ENCODE results near the gene MICALL2. TPM values are rescaled to one million over a fixed set of nuclear protein-coding genes. Genes with fewer than 3 reads are reported as not detected.

The MICALL2 gene
- total RNA-seq, 1 donor from 2014 or later: 2.2 TPM

DNA sequence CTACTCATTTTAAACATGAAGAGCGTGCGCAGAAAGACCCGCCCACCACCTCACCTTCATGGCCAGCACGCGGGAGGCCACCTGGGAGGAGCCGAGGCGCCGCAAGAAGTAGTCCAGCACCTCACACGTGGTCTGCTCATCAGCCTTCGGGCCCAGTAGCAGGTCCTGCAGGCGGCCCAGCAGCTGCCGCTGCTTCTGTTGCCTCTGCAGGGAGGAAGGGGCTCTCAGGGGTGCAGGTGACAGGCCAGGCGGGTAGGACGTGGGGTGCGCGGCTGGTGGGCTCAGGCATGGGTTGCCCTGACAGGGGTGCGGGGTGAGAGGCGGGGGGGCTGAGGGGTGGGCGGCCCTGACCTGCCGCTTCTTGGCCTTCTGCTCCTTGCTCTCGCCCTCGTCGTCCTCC is 27.3 kb upstream of the MICALL2 start:
- H3K9me3 Mint-ChIP-seq: no peaks in the 10 kb centered on the region
- intact Hi-C loops (cut with micrococcal nuclease): no loop called here
- no peak for DNase-seq (ENCODE audit: low spot score)
- H3K27me3 Mint-ChIP-seq (ENCODE audit: insufficient read depth): no peaks in the 10 kb centered on the region
- peaks cover 12% of the 10 kb centered on the region for H3K36me3 Mint-ChIP-seq (ENCODE audit: low read depth)
- no peaks in the 10 kb centered on the region for H3K4me1 Mint-ChIP-seq (ENCODE audit: low read depth)
- no peak overlapping the region for H3K4me3 Mint-ChIP-seq
- no peak overlapping the region for H3K27ac Mint-ChIP-seq

DNA sequence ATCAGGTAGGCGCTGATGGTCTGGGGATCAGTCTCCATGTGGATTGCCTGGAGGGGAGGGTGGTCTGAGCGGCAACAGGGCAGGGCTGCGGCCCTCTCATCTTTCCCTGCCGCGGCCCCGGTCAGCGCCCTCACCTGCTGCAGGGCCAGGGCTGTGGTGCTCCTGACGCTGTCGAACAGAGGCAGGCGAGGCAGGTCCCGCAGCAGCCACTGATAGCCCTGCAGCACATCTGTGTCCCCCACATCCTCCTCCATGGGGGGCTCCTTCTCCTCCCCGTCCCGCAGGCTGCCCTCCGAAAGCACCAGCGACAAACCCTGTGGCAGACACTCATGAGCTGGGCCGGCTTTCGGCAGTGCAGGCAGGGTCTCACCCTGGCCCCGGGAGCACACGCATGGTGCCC is 25.9 kb upstream of the MICALL2 start:
- H3K4me3 Mint-ChIP-seq: no peak overlapping the region
- intact Hi-C loops (cut with micrococcal nuclease): no loop called here
- H3K36me3 Mint-ChIP-seq (ENCODE audit: low read depth): peaks cover 7% of the 10 kb centered on the region
- H3K9me3 Mint-ChIP-seq: no peaks in the 10 kb centered on the region
- no peak overlapping the region for H3K27ac Mint-ChIP-seq
- no peaks in the 10 kb centered on the region for H3K4me1 Mint-ChIP-seq (ENCODE audit: low read depth)
- no peaks in the 10 kb centered on the region for H3K27me3 Mint-ChIP-seq (ENCODE audit: insufficient read depth)
- no peak for DNase-seq (ENCODE audit: low spot score)

DNA sequence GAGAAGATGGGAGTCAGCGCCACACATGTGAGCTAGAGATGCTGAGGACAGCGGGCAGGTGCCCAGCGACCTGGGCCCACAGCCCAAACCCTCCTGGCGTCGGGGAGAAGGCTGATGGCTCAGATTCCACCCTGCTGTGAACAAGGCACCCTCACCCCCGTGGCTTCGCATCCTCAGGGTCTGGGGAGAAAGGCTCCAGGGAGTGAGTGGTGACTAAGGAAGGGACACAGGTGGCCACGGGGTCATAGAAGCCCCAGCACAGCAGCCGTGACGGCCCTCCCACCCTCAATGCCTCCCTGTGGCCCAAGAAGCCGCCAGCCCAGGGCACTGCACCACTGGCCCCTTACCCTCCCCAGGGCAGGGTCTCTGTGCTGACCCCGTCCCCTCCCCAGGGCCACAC is 25.3 kb upstream of the MICALL2 start:
- intact Hi-C loops (cut with micrococcal nuclease): no loop called here
- no peaks in the 10 kb centered on the region for H3K27me3 Mint-ChIP-seq (ENCODE audit: insufficient read depth)

DNA sequence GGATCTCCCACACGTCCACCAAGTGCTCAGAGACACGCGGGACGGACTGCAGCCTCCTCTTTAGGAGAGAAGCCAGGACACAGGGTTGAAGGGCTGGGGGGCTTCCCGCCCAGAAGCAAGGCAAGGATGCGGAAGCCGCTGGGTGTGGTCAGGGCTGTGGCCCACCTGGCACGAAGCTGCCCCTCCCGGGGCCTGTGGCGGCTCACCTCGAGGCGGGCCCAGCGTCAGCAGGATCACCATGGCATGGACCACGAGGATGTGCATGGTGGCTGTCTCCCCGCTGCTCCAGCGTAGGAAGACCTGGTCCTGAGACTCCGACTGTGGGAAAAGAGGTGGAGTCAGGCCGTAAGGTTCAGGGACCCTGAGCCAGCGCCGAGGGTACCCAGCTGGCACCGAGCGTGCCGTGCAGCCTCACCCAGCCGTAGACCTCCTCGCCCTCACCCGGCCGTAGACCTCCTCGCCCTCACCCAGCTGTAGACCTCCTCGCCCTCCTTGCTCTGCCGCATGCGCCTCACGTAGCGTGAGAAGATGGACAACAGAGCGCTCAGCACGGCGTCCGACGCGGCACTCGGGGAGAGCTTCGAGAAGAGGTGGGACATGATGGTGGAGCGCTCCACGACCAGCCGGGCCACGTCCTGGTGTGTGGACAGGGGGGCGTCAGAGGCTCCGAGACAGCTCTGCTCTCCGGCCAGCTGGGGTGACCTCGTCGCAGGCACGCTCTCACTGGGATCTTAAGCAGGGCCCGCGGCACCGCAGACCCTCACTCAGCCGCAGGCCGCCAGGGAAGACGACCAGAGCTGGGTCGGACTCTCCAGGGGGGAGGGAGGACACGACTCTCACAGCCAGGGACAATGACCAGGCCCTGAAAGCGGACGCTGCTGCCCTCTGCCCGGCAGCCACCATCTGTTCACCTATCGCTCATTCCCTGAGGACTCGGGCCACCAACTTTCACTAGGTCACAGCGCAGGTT is 24.6 kb upstream of the MICALL2 start:
- no peak for DNase-seq (ENCODE audit: low spot score)
- Mint-ChIP-seq H3K27ac (no peak overlapping the region), H3K36me3 (ENCODE audit: low read depth) (peaks cover 7% of the 10 kb centered on the region), H3K27me3 (ENCODE audit: insufficient read depth) (no peaks in the 10 kb centered on the region), H3K4me1 (ENCODE audit: low read depth) (no peaks in the 10 kb centered on the region), H3K9me3 (no peaks in the 10 kb centered on the region), H3K4me3 (no peak overlapping the region)
- intact Hi-C loops (cut with micrococcal nuclease): no loop called here

More for the DNA sequence above, 25.3 kb upstream of the MICALL2 start:
- Mint-ChIP-seq H3K27ac (no peak overlapping the region), H3K4me1 (ENCODE audit: low read depth) (no peaks in the 10 kb centered on the region), H3K4me3 (no peak overlapping the region), H3K9me3 (no peaks in the 10 kb centered on the region), H3K36me3 (ENCODE audit: low read depth) (peaks cover 7% of the 10 kb centered on the region)
- no peak for DNase-seq (ENCODE audit: low spot score)

DNA sequence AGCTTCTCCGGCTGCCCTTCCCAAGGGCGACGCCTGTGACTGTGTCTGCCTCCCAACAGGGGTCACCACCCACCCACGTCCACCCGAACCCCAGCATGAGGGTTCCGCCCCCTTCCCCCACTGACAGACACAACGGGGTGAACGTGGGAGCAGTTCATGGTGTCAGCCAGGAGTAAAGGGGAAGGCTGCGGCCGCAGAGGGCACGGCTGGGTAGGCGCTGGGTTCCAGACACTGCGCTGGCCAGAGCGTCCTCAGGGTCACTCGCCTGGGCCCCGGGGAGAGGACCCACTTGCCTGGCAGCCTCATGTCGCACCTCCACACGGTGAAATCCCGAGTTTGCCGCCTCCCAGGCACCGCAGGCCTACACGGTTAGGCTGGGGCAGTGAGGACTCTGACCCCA is 23.8 kb upstream of the MICALL2 start:
- Mint-ChIP-seq H3K36me3 (ENCODE audit: low read depth) (peaks cover 1% of the 10 kb centered on the region), H3K4me1 (ENCODE audit: low read depth) (no peaks in the 10 kb centered on the region), H3K4me3 (no peak overlapping the region), H3K27ac (no peak overlapping the region), H3K27me3 (ENCODE audit: insufficient read depth) (no peaks in the 10 kb centered on the region), H3K9me3 (no peaks in the 10 kb centered on the region)
- no peak for DNase-seq (ENCODE audit: low spot score)
- intact Hi-C loops (cut with micrococcal nuclease): no loop called here

DNA sequence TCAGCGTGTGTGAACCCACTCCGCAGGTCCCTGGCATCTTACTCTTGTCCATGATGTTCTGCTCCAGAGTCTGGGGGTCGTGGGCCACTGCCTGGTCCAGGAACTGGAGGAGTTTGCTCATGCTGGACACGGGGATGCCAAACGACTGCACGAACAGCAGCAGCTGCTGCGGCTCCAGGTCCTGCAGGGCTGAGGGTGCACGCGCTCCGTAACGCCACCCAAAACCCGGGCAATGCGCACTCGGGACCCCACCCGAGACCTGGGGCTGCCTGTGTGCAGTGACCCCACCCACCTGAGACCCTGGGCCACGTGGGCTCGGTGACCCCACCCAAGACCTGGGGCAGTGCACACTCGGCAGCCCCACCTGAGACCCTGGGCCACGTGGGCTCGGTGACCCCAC is 22.0 kb upstream of the MICALL2 start:
- Mint-ChIP-seq H3K27ac (no peak overlapping the region), H3K9me3 (no peaks in the 10 kb centered on the region), H3K4me3 (no peak overlapping the region), H3K4me1 (ENCODE audit: low read depth) (no peaks in the 10 kb centered on the region), H3K27me3 (ENCODE audit: insufficient read depth) (no peaks in the 10 kb centered on the region), H3K36me3 (ENCODE audit: low read depth) (no peaks in the 10 kb centered on the region)
- intact Hi-C loops (cut with micrococcal nuclease): no loop called here
- no peak for DNase-seq (ENCODE audit: low spot score)

DNA sequence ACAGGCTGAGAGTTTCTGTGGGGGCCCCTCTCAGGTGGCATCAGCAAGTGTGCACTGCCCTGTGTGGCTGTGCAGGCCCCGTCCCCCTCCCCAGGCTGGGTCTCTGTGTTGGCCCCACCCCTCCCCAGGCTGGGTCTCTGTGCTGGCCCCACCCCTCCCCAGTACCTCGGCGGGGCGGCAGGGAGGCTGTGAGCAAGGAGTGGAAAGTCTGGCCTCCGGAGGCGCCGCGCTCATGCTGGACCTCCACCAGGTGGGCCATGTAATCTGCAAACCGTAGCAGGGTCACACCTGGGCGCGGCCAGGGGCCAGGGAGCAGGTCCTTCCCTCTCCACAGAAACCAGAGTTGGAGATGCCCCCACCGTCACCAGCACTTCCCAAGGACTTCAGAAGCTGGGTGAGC is 21.4 kb upstream of the MICALL2 start:
- Mint-ChIP-seq H3K4me1 (ENCODE audit: low read depth) (no peaks in the 10 kb centered on the region), H3K4me3 (no peak overlapping the region), H3K9me3 (no peaks in the 10 kb centered on the region), H3K27ac (no peak overlapping the region), H3K36me3 (ENCODE audit: low read depth) (no peaks in the 10 kb centered on the region), H3K27me3 (ENCODE audit: insufficient read depth) (no peaks in the 10 kb centered on the region)
- intact Hi-C loops (cut with micrococcal nuclease): no loop called here
- no peak for DNase-seq (ENCODE audit: low spot score)

DNA sequence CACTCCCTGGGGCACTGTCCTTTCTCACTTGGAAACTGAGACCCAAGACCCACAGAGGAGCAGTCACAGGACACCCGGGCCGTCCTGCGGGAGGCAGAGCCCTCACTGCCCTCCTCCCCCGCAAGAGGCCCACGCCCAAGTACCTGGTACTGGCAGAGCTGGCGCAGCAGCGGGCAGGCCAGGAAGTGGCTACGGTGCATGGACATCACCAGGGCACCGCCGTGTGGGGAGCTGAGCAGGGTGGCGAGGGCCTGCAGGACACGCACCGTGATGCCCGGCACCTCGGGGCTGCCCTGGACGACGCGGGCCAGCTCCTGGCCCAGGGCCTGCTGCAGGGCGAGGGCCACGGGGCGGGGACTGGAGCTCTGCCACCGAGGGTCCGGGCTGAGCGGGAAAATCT is 20.0 kb upstream of the MICALL2 start:
- H3K4me1 Mint-ChIP-seq (ENCODE audit: low read depth): no peaks in the 10 kb centered on the region

DNA sequence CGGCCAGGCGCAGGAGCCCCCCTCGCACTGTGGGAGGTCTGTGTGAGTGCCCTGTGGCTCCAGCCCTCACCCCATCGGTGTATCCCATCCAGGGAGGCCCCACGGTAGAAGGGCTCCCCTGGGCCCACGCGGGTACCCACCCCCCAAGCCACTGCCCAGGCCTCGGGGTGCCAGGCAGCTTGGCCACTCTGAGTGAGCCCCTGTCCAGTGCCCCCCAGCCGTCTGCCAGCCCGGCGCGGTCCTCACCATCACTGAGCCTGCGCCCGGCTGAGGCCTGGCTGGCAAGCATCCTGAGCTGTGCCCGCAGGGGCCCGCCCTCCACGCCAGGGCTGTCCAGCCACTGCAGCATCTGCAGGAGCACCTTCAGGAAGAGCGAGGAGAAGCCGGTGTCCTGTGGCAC is 19.2 kb upstream of the MICALL2 start:
- Mint-ChIP-seq H3K9me3 (no peaks in the 10 kb centered on the region), H3K4me3 (no peak overlapping the region), H3K36me3 (ENCODE audit: low read depth) (peaks cover 2% of the 10 kb centered on the region), H3K4me1 (ENCODE audit: low read depth) (no peaks in the 10 kb centered on the region), H3K27ac (no peak overlapping the region), H3K27me3 (ENCODE audit: insufficient read depth) (no peaks in the 10 kb centered on the region)
- intact Hi-C loops (cut with micrococcal nuclease): no loop called here
- no peak for DNase-seq (ENCODE audit: low spot score)

More for the DNA sequence above, 20.0 kb upstream of the MICALL2 start:
- no peaks in the 10 kb centered on the region for H3K9me3 Mint-ChIP-seq
- no peak overlapping the region for H3K27ac Mint-ChIP-seq
- intact Hi-C loops (cut with micrococcal nuclease): no loop called here
- H3K27me3 Mint-ChIP-seq (ENCODE audit: insufficient read depth): no peaks in the 10 kb centered on the region
- peaks cover 2% of the 10 kb centered on the region for H3K36me3 Mint-ChIP-seq (ENCODE audit: low read depth)
- H3K4me3 Mint-ChIP-seq: no peak overlapping the region
- DNase-seq (ENCODE audit: low spot score): no peak

DNA sequence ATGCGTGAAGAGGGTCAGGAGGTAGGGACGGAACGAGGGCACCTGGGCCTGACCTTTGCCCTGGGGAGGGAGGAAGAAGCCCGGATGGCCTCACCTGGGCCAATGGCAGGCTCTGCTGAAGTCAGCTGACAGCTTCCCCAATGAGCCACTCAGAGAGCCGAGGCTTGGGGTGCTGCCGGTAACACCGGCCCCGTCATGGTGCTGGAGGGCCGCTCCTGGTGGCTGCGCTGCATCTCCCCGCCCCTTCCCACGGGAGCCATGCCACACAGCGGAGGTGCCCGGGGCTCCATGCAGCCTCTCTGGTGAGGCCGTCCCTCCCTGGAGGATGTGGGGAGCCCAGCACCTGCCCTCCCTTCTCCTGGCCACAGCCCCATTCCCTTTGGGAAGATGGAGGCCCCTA is 17.6 kb upstream of the MICALL2 start:
- no peak for DNase-seq (ENCODE audit: low spot score)
- Mint-ChIP-seq H3K4me3 (no peak overlapping the region), H3K9me3 (no peaks in the 10 kb centered on the region), H3K4me1 (ENCODE audit: low read depth) (no peaks in the 10 kb centered on the region), H3K36me3 (ENCODE audit: low read depth) (peaks cover 4% of the 10 kb centered on the region), H3K27ac (no peak overlapping the region), H3K27me3 (ENCODE audit: insufficient read depth) (no peaks in the 10 kb centered on the region)
- intact Hi-C loops (cut with micrococcal nuclease): no loop called here

DNA sequence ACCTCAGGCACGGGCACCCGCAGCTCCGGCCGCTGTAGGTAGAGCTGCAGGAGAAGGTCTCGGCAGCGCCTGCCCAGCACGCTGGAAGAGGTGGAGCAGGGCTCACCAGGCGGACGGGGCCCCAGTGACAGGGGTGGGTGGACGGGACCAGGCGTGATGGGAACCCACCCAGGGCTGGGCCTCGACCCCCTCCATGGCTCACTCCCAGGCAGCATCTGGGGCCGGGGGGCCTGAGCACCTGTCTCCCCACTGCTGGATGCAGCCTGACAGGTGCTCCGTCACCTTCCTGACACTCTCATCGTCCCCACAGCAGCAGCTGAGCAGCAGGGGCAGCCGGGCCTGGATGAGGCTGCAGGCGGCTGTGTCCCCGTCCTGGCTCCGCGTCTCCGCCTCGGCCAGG is 16.7 kb upstream of the MICALL2 start:
- intact Hi-C loops (cut with micrococcal nuclease): no loop called here
- Mint-ChIP-seq H3K4me3 (no peak overlapping the region), H3K9me3 (no peaks in the 10 kb centered on the region), H3K4me1 (ENCODE audit: low read depth) (no peaks in the 10 kb centered on the region), H3K27me3 (ENCODE audit: insufficient read depth) (no peaks in the 10 kb centered on the region), H3K27ac (no peak overlapping the region), H3K36me3 (ENCODE audit: low read depth) (peaks cover 4% of the 10 kb centered on the region)
- no peak for DNase-seq (ENCODE audit: low spot score)

DNA sequence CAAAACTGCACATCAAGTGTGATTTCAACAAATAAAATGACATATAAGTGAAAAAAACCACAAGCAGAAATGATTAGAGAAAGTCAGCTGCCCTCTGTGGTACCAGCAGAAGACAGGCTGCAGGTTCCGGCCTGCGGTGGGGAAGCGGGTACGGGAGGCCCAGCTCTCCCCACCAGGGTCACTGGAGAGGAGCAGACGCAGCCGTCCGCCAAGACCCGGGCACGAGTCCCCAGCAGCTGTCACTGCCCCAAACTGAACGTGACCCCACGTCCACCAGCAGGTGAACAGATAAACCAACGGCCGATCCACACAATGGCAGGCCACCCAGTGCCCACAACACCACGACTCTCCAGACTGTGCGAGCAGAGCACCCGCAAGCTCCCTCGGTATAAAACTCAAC is 16.1 kb upstream of the MICALL2 start:
- no peak overlapping the region for H3K27ac Mint-ChIP-seq
- no peak overlapping the region for H3K4me3 Mint-ChIP-seq
- no peaks in the 10 kb centered on the region for H3K27me3 Mint-ChIP-seq (ENCODE audit: insufficient read depth)
- H3K4me1 Mint-ChIP-seq (ENCODE audit: low read depth): no peaks in the 10 kb centered on the region
- H3K36me3 Mint-ChIP-seq (ENCODE audit: low read depth): peaks cover 4% of the 10 kb centered on the region
- intact Hi-C loops (cut with micrococcal nuclease): no loop called here
- DNase-seq (ENCODE audit: low spot score): no peak
- H3K9me3 Mint-ChIP-seq: no peaks in the 10 kb centered on the region

DNA sequence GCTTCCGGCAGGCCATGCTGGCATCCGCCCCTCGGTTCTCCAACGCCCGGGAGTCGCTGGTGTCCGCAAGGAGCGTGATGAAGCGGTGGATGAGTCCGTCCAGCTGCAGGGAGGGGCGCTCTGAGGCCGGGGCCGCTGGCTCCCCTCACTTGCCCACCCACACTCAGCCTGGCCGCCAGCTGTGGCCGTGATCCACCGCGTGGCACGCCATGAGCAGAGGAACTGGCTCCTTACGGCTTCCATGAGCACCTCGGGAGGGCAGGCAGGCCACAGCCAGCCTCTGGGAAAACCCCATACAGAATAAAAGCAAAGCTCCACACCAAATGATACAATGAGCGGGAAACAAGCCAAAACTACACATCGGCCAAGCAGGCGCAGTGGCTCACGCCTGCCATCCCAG is 15.5 kb upstream of the MICALL2 start:
- DNase-seq (ENCODE audit: low spot score): no peak
- no peaks in the 10 kb centered on the region for H3K27me3 Mint-ChIP-seq (ENCODE audit: insufficient read depth)
- no peak overlapping the region for H3K27ac Mint-ChIP-seq
- no peaks in the 10 kb centered on the region for H3K4me1 Mint-ChIP-seq (ENCODE audit: low read depth)
- no peaks in the 10 kb centered on the region for H3K9me3 Mint-ChIP-seq
- H3K4me3 Mint-ChIP-seq: no peak overlapping the region
- intact Hi-C loops (cut with micrococcal nuclease): loop anchor here (1.0 kb wide), 2 partner anchors 15 to 30 kb away; partner anchors contain the start of genes INTS1 and MICALL2
- peaks cover 4% of the 10 kb centered on the region for H3K36me3 Mint-ChIP-seq (ENCODE audit: low read depth)
